SIG-M5 treated with dmso at 0.1 percent for 504 hours (cell line): ENCODE measurements around the gene TOMM20.
"Not testable (repeated sequence)": the region's sequence is repeated elsewhere in the genome, so short reads cannot be mapped to it uniquely, and the experiment has no call there.

Experiments used
- DNase-seq: peaks from one replicate; lab custom pipeline; 2025; ENCODE audit not compliant: unreplicated experiment; lab: John Stamatoyannopoulos, UW

Gene TOMM20

GRCh38 chr1:235080297-235080657 is 48.4 kb downstream of the TOMM20 start:
- DNase-seq = not testable (repeated sequence)

DNA sequence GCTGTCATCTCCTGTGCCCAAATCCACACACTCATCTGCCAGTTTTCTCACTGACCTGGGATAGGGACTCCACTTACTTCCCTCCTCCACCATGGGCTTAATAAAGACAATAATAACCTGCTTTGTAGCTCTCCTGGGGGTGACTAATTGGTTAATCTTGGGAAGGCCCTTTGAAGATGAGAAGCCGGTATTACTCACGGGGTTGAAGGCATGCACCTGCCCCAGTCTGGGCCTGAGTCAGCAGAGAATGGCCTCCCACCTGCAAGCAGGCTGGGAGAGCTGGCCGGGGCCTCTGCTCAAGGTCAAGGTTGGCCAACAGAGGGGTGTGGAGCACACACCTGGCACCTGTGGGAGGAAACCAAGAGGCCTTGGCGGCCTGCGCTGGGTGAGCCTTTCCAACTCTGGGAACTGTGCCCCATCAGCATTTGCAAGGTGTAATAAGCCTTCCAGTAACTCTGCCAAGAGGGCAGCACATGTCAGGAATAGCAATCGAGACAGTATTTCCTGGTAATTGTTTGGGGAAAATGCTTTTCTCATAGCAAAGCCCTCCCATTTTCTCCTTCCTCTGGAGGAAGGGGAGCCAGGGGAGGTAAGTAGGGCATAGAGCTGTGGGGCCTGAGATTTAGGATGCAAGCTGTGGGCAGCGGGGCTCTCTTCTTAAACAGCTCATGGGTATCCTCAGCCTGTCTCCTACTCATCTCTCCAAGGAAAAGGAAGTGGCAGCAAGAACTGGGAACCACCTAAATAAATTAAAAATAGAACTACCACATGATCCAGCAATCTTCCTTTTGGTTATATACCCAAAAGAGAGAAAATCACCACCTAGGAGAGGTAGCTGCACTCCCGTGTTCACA is 49.0 kb downstream of the TOMM20 start:
- DNase-seq = no peak

- no peak for DNase-seq
Observed at GRCh38 chr1:235078480-235079381, 49.9 kb downstream of the TOMM20 start.

DNA sequence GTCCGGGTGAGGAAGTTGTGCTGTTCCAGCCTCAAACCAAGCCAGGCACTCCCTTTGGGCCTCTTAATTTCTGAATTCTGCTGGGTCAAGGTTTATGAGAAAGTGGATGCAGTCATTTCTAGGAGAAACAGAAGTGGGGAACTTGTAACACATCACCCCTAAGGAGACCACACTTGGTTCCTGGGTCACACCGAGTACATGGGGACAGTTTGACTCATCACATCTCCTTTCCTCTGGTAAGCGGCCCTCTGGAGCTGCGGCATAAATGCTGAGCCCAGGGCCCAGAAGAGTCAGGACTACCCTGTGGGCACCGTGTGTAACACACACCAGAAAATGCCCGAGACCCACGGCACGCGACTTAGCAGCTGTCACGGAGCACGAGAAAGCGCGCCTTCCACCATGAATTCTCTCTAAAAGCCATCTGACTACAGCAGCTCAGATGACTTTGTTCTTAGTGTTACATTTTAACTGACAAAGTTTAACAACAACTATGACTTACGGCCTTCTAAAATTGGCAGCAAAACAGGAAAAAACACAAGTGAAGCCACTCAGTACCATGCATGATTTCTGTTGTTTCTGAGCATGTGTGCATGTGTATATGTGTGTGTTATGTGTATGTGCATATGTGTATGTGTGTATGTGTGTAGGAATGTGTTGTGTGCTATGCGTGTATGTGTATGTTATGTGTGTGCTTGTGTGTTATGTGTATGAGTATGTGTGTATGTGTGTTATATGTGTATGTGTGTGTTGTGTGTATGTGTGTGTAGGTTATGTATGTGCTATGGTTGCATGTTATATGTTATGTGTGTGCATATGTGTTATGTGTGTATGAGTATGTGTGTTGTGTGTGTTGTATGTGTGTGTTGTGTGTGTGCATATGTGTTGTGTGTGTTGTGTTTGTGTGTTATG is 50.8 kb downstream of the TOMM20 start:
- DNase-seq = peak; percentile 82

GRCh38 chr1:235077163-235077540 is 51.5 kb downstream of the TOMM20 start:
- DNase-seq = no peak

GRCh38 chr1:235076504-235077162 is 52.0 kb downstream of the TOMM20 start:
- DNase-seq = no peak

DNA sequence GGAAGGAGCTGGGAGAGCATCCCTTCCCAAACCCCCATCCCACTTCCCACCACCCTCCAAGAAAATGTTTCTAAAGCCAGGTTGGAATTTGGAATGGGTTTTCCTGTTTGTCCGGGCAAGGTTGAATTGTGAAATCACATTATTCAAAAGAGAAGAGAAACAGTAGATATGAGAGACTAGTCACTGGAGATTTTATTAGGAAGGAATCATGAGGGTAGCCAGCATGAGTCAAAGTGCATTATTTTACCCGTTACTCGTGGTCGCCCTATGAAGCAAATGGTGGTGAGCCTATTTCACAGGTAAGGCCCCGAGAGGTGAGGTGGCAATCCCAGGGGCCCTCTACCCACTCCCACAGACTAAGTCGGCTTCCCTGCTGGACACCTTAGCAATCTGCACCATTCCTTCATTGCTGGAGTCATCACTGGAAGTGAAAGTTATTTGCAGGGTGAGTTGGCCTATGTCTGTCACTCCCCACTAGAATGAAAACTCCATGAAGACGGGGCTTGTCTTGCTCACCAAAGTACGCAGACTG is 52.8 kb downstream of the TOMM20 start:
- DNase-seq = no peak

DNA sequence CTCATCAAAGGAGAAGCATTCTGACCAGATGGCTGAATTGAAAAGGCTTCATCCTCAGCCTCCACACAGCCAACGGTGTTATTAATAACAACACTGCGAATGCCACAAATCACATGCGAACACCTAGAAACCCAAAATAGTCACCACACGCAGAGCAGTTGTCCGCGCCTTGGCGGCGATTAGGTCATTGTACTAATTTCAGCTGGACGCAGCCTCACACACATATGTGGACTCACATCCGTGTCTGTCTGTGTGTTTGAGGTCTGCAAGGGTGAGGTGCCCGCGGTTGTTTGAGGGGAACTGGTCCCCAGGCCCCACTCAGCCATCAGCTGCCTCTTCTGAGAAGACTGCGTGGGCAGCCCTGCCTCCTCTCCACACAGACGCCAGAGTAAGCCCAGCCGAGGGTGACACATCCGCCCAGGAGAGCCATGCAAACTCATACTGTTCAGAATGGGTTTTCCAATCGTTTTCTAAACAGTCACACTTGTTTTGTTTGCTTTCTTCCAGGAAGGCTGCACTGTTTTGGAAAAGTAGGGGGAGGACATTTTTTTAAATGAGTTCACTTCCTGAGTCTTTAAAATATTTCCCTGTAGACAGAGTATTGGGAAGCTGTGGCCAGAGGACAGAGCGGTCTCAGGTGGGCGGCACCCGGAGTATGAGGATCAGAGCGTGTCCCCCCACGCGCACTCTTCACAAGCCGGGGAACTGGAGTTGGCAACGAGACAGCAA is 53.4 kb downstream of the TOMM20 start:
- no peak for DNase-seq

GRCh38 chr1:235074523-235075047 is 54.1 kb downstream of the TOMM20 start:
- peak; percentile 93 for DNase-seq

GRCh38 chr1:235073968-235074522 is 54.6 kb downstream of the TOMM20 start:
- no peak for DNase-seq

GRCh38 chr1:235073331-235073967 is 55.2 kb downstream of the TOMM20 start:
- DNase-seq = peak; percentile 73

GRCh38 chr1:235072577-235072976 is 56.1 kb downstream of the TOMM20 start:
- DNase-seq = not testable (repeated sequence)

GRCh38 chr1:235072096-235072495 is 56.5 kb downstream of the TOMM20 start:
- no peak for DNase-seq

- DNase-seq = no peak
Observed at GRCh38 chr1:235070819-235071218, 57.8 kb downstream of the TOMM20 start.

GRCh38 chr1:235069577-235070563 is 58.8 kb downstream of the TOMM20 start:
- no peak for DNase-seq

DNA sequence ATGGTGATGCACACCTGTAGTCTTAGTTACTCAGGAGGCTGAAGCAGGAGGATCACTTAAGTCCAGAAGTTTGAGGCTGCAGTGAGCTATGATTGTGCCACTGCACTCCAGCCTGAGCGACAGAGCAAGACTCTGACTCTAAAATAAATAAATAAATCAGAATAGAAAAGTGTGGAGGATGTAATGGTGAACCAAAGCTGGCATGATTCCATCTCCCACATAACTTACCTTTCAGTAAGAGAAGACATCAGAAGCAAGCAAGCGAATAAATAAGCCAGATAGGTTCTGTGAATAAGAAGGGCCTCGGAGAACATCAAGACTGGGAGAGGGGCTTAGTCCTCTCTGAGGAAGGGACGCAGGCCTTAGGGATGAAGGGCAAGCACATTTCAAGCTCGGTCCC is 59.5 kb downstream of the TOMM20 start:
- no peak for DNase-seq
